ENCODE data around the gene RNASEH2A. TPM values are rescaled to one million over a fixed set of nuclear protein-coding genes. Genes with fewer than 3 reads are reported as not detected.
"Not testable (repeated sequence)": the region's sequence is repeated elsewhere in the genome, so short reads cannot be mapped to it uniquely, and the experiment has no call there.

The RNASEH2A gene
- total and polyA plus RNA-seq, 2 donors (not counting 1 experiment from before 2014, with no cell fraction given) = 14.5 to 18.9 TPM

DNA sequence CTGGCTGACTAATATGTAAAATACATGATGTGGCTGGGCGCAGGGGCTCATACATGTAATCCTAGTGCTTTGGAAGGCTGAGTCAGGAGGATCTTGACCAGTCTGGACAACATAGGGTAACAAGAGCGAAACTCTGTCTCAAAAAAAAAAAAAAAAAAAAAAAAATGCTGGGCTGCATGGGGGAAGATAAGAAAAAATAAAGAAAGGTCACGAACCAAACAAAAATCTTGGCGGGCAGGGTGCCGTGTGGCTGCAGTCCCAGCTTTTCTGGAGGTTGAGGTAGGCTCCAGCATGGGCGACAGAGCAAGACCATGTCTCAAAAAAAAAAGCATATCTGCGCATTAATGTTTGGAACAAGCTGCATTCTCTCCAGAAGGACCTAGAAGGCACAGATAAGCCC lies 8.7 kb downstream of the RNASEH2A start:
- Mint-ChIP-seq H3K4me1 (no peaks in the 10 kb centered on the region), H3K9me3 (ENCODE audit: insufficient read depth) (no peaks in the 10 kb centered on the region), H3K4me3 (no peak overlapping the region), H3K27me3 (no peaks in the 10 kb centered on the region), H3K27ac (no peak overlapping the region)
- no peaks in the 10 kb centered on the region for H3K9me3 ChIP-seq (ENCODE audit: control extremely low read depth in 1 of 3, control insufficient read depth in 2 of 3, insufficient read depth in 1 of 3, low read length in 2 of 3)
- 98% methylated on average over 5 of the region's 7 CpGs for WGBS (ENCODE audit: insufficient coverage)
- no peaks in the 10 kb centered on the region for H3K27me3 ChIP-seq (replicated peaks in 1 of 4; ENCODE audit: control extremely low read depth in 1 of 4, control insufficient read depth in 3 of 4, insufficient read depth in 4 of 4, low read length in 3 of 4)
- no peaks in the 10 kb centered on the region for H3K4me1 ChIP-seq (ENCODE audit: control insufficient read depth in 2 of 2, insufficient read depth in 2 of 2, low read length in 2 of 2)
- H4K20me1 ChIP-seq (ENCODE audit: control insufficient read depth, insufficient read depth, low read length, poor library complexity, severe bottlenecking) = no peaks in the 10 kb centered on the region
- peaks cover 3 to 5% of the 10 kb centered on the region in 2 experiments for H3K36me3 ChIP-seq (replicated peaks in 1 of 2; ENCODE audit: control extremely low read depth in 1 of 2, control insufficient read depth in 1 of 2, extremely low read depth in 1 of 2, insufficient read depth in 2 of 2, low read length in 1 of 2)
- H3K4me3 ChIP-seq (ENCODE audit: control extremely low read depth in 1 of 5, extremely low read depth in 1 of 5, insufficient read depth in 1 of 5, low read depth in 2 of 5, low read length in 4 of 5) = no peak overlapping the region
- H3K79me2 ChIP-seq (ENCODE audit: control insufficient read depth, insufficient read depth, low read length) = no peaks in the 10 kb centered on the region
- no peak for TF ChIP-seq EZH2 (IDR thresholded peaks at IDR 0.05; ENCODE audit: borderline replicate concordance, insufficient read depth, low read depth, low read length, poor library complexity, severe bottlenecking)
- TF ChIP-seq, protein P1, sequence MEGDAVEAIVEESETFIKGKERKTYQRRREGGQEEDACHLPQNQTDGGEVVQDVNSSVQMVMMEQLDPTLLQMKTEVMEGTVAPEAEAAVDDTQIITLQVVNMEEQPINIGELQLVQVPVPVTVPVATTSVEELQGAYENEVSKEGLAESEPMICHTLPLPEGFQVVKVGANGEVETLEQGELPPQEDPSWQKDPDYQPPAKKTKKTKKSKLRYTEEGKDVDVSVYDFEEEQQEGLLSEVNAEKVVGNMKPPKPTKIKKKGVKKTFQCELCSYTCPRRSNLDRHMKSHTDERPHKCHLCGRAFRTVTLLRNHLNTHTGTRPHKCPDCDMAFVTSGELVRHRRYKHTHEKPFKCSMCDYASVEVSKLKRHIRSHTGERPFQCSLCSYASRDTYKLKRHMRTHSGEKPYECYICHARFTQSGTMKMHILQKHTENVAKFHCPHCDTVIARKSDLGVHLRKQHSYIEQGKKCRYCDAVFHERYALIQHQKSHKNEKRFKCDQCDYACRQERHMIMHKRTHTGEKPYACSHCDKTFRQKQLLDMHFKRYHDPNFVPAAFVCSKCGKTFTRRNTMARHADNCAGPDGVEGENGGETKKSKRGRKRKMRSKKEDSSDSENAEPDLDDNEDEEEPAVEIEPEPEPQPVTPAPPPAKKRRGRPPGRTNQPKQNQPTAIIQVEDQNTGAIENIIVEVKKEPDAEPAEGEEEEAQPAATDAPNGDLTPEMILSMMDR (IDR thresholded peaks at IDR 0.05) = no peak
- DNase-seq (no peak), ATAC-seq (ENCODE audit: low read depth) (no peak)
- intact Hi-C loops (cut with micrococcal nuclease) = no loop called here
- no peak overlapping the region for H3K4me2 ChIP-seq (replicated peaks; ENCODE audit: low read depth, low read length, poor library complexity, severe bottlenecking)
- H3K9ac ChIP-seq (ENCODE audit: low read length) = no peak overlapping the region
- POLR2A ChIA-PET = no interaction called here
- H3K27ac ChIP-seq (ENCODE audit: low read length in 2 of 2) = no peak overlapping the region
- no peak overlapping the region for H2AFZ ChIP-seq (ENCODE audit: insufficient read depth, low read depth, low read length, poor library complexity, severe bottlenecking)
- CTCF ChIA-PET = interaction anchor here (1.5 to 2.1 kb wide), 3 partner anchors 10 to 49 kb away, joined by 3 to 9 read pairs (median 5); no protein-coding TSS in a partner anchor

DNA sequence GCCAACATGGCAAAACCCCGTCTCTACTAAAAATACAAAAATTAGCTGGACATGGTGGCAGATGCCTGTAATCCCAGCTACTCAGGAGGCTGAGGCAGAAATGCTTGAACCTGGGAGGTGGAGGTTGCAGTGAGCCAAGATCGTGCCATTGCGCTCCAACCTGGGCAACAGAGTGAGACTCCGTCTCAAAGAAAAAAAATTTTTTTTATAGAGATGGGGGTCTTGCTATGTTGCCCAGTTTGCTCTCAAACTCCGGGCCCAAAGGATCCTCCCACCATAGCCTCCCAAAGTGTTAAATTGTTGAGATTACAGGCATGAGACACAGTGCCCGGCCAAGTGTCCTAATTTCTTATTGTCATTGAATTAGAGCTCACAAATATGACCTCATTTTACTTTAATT lies 10.8 kb downstream of the RNASEH2A start:
- H3K79me2 ChIP-seq (ENCODE audit: control insufficient read depth, insufficient read depth, low read length); H3K27ac ChIP-seq (ENCODE audit: low read length in 2 of 2); POLR2A ChIA-PET; H2AFZ ChIP-seq (ENCODE audit: insufficient read depth, low read depth, low read length, poor library complexity, severe bottlenecking); H3K27me3 ChIP-seq (replicated peaks in 1 of 4; ENCODE audit: control extremely low read depth in 1 of 4, control insufficient read depth in 3 of 4, insufficient read depth in 4 of 4, low read length in 3 of 4); H3K9me3 Mint-ChIP-seq (ENCODE audit: insufficient read depth); H3K4me1 ChIP-seq (ENCODE audit: control insufficient read depth in 2 of 2, insufficient read depth in 2 of 2, low read length in 2 of 2); H3K4me1 Mint-ChIP-seq; H3K4me3 ChIP-seq (ENCODE audit: control extremely low read depth in 1 of 5, extremely low read depth in 1 of 5, insufficient read depth in 1 of 5, low read depth in 2 of 5, low read length in 4 of 5); ATAC-seq (ENCODE audit: low read depth); H3K36me3 ChIP-seq (replicated peaks in 1 of 2; ENCODE audit: control extremely low read depth in 1 of 2, control insufficient read depth in 1 of 2, extremely low read depth in 1 of 2, insufficient read depth in 2 of 2, low read length in 1 of 2); H3K4me3 Mint-ChIP-seq; H3K4me2 ChIP-seq (replicated peaks; ENCODE audit: low read depth, low read length, poor library complexity, severe bottlenecking); H3K9ac ChIP-seq (ENCODE audit: low read length); H4K20me1 ChIP-seq (ENCODE audit: control insufficient read depth, insufficient read depth, low read length, poor library complexity, severe bottlenecking); H3K9me3 ChIP-seq (ENCODE audit: control extremely low read depth in 1 of 3, control insufficient read depth in 2 of 3, insufficient read depth in 1 of 3, low read length in 2 of 3); H3K27ac Mint-ChIP-seq; intact Hi-C loops (cut with micrococcal nuclease); DNase-seq; H3K27me3 Mint-ChIP-seq: not testable (repeated sequence)
- WGBS (ENCODE audit: insufficient coverage) = 100% methylated on average over 1 of the region's 6 CpGs
- CTCF ChIA-PET = interaction anchor here (1.1 to 1.2 kb wide), 2 partner anchors 23 to 30 kb away, joined by 3 to 6 read pairs; no protein-coding TSS in a partner anchor

DNA sequence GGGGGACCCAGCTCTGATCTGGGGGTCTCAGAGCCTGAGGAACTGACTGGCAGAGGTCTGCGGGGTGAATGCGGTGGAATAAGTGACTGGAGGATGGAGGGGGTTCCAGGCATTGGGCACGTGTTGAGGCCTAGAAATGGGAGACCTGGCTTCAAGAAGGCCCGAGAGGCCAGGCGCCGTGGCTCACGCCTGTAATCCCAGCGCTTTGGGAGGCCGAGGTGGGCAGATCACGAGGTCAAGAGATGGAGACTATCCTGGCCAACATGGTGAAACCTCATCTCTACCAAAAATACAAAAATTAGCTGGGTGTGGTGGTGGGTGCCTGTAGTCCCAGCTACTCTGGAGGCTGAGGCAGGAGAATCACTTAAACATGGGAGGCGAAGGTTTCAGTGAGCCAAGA lies 11.4 kb downstream of the RNASEH2A start:
- H4K20me1 ChIP-seq (ENCODE audit: control insufficient read depth, insufficient read depth, low read length, poor library complexity, severe bottlenecking); H3K4me2 ChIP-seq (replicated peaks; ENCODE audit: low read depth, low read length, poor library complexity, severe bottlenecking); H3K4me3 Mint-ChIP-seq; H3K27me3 Mint-ChIP-seq; H3K27ac ChIP-seq (ENCODE audit: low read length in 2 of 2); H3K27ac Mint-ChIP-seq; intact Hi-C loops (cut with micrococcal nuclease); H3K9ac ChIP-seq (ENCODE audit: low read length); H3K4me1 ChIP-seq (ENCODE audit: control insufficient read depth in 2 of 2, insufficient read depth in 2 of 2, low read length in 2 of 2); POLR2A ChIA-PET; H3K9me3 Mint-ChIP-seq (ENCODE audit: insufficient read depth); H3K9me3 ChIP-seq (ENCODE audit: control extremely low read depth in 1 of 3, control insufficient read depth in 2 of 3, insufficient read depth in 1 of 3, low read length in 2 of 3); DNase-seq; H3K27me3 ChIP-seq (replicated peaks in 1 of 4; ENCODE audit: control extremely low read depth in 1 of 4, control insufficient read depth in 3 of 4, insufficient read depth in 4 of 4, low read length in 3 of 4); H2AFZ ChIP-seq (ENCODE audit: insufficient read depth, low read depth, low read length, poor library complexity, severe bottlenecking); H3K79me2 ChIP-seq (ENCODE audit: control insufficient read depth, insufficient read depth, low read length); H3K36me3 ChIP-seq (replicated peaks in 1 of 2; ENCODE audit: control extremely low read depth in 1 of 2, control insufficient read depth in 1 of 2, extremely low read depth in 1 of 2, insufficient read depth in 2 of 2, low read length in 1 of 2); H3K4me3 ChIP-seq (ENCODE audit: control extremely low read depth in 1 of 5, extremely low read depth in 1 of 5, insufficient read depth in 1 of 5, low read depth in 2 of 5, low read length in 4 of 5); ATAC-seq (ENCODE audit: low read depth); H3K4me1 Mint-ChIP-seq: not testable (repeated sequence)
- WGBS (ENCODE audit: insufficient coverage) = 97% methylated on average over 9 of the region's 11 CpGs
- CTCF ChIA-PET = interaction anchor here (0.7 to 1.2 kb wide), 4 partner anchors 9 to 65 kb away, joined by 3 to 6 read pairs (median 4); no protein-coding TSS in a partner anchor
